SK-N-SH (cell line): ENCODE data around the gene KRT16. TPM values are rescaled to one million over a fixed set of nuclear protein-coding genes. Genes with fewer than 3 reads are reported as not detected.

ENCODE experiments used
- CTCF ChIA-PET: fragments of 300-600, 350-600 bp; formaldehyde crosslinking; extraction: SDS; loops from one replicate; lab custom pipeline; 2021; lab: Yijun Ruan, JAX
- POLR2A ChIA-PET: fragments of 350-600 bp; sonication (Branson Sonifier 250); formaldehyde crosslinking; extraction: SDS; loops from one replicate; lab custom pipeline; 2020; ENCODE audit warnings: antibody characterized with exemption, inconsistent platforms; lab: Yijun Ruan, JAX
- DNase-seq: peaks from one replicate; pipeline ENCODE4 v3.0.0; 2012
- H2AFZ ChIP-seq: fragments of 200-600 bp; sonication (generic); 2 replicates; pipeline ENCODE4 v1.8.1; 2016; ENCODE audit warnings: antibody characterized with exemption, mild to moderate bottlenecking, low read depth
- H3F3A ChIP-seq: fragments of 200-600 bp; sonication (generic); replicated peaks from 2 replicates; pipeline ENCODE3; 2016; ENCODE audit warnings: antibody characterized with exemption, mild to moderate bottlenecking; ENCODE audit not compliant: insufficient read depth
- H3K27ac ChIP-seq, 2 experiments: fragments of 200-500 bp in 1 of 2; fragments of 200-600 bp in 1 of 2; sonication (Bioruptor generic) in 1 of 2; sonication (generic), shearing (Covaris generic) in 1 of 2; 2 replicates each; pipeline versions ENCODE4 v1.5.1 to v1.6.1; 2014 to 2016; ENCODE audit warnings: low read depth in 2 of 2, inconsistent platforms in 1 of 2, low read length in 1 of 2, mild to moderate bottlenecking in 1 of 2, mixed read lengths in 1 of 2
- H3K27me3 ChIP-seq: fragments of 200-600 bp; sonication (generic), shearing (Covaris generic); 2 replicates; pipeline ENCODE4 v1.6.1; 2016; ENCODE audit warnings: mixed run types; ENCODE audit not compliant: insufficient read depth
- H3K36me3 ChIP-seq, 2 experiments: fragments of 200-500 bp in 1 of 2; fragments of 200-600 bp in 1 of 2; sonication (Bioruptor generic) in 1 of 2; sonication (generic) in 1 of 2; replicated peaks in 1 of 2; 2 replicates each; pipeline versions ENCODE3 to v1.5.1; 2014 to 2016; ENCODE audit warnings: low read length in 1 of 2, mild to moderate bottlenecking in 1 of 2; ENCODE audit not compliant: insufficient read depth in 2 of 2, control insufficient read depth in 1 of 2
- H3K4me1 ChIP-seq, 2 experiments: fragments of 200-500 bp in 1 of 2; fragments of 200-600 bp in 1 of 2; sonication (Bioruptor generic) in 1 of 2; sonication (generic), shearing (Covaris generic) in 1 of 2; 2 replicates each; pipeline versions ENCODE4 v1.5.1 to v1.6.1; 2014 to 2016; ENCODE audit warnings: low read depth in 1 of 2, low read length in 1 of 2, mixed run types in 1 of 2; ENCODE audit not compliant: insufficient read depth in 2 of 2, control insufficient read depth in 1 of 2
- H3K4me2 ChIP-seq: fragments of 200-600 bp; sonication (generic), shearing (Covaris generic); 2 replicates; pipeline ENCODE4 v1.6.1; 2017; ENCODE audit warnings: mixed run types
- H3K4me3 ChIP-seq, 2 experiments: fragments of 200-500 bp in 1 of 2; fragments of 200-600 bp in 1 of 2; sonication (Bioruptor generic) in 1 of 2; sonication (generic), shearing (Covaris generic) in 1 of 2; 2 replicates each; pipeline versions ENCODE4 v1.5.1 to v1.8.1; 2014 to 2016; ENCODE audit warnings: low read depth in 2 of 2, inconsistent platforms in 1 of 2, low read length in 1 of 2, mild to moderate bottlenecking in 1 of 2, mixed read lengths in 1 of 2, moderate library complexity in 1 of 2
- H3K79me2 ChIP-seq: fragments of 200-600 bp; sonication (generic); 2 replicates; pipeline ENCODE4 v1.8.1; 2017; ENCODE audit warnings: mild to moderate bottlenecking; ENCODE audit not compliant: insufficient read depth
- H3K9ac ChIP-seq: fragments of 200-600 bp; sonication (generic); 2 replicates; pipeline ENCODE4 v1.6.1; 2017; ENCODE audit warnings: mixed run types
- H3K9me2 ChIP-seq: fragments of 200-600 bp; sonication (generic); 2 replicates; pipeline ENCODE4 v1.6.1; 2017; ENCODE audit warnings: mixed run types
- H3K9me3 ChIP-seq: fragments of 200-600 bp; sonication (generic); 2 replicates; pipeline ENCODE4 v1.6.1; 2017; ENCODE audit warnings: mixed run types, mild to moderate bottlenecking, moderate library complexity
- H4K20me1 ChIP-seq: fragments of 200-600 bp; sonication (generic); 2 replicates; pipeline ENCODE4 v1.6.1; 2017; ENCODE audit warnings: mild to moderate bottlenecking, mixed run types; ENCODE audit not compliant: insufficient read depth
- CHD2 ChIP-seq: fragments of 150-350 bp; IDR thresholded peaks from 2 replicates; pipeline ENCODE4 v1.6.1; 2018; ENCODE audit warnings: low read length; ENCODE audit not compliant: partially characterized antibody
- ELF1 ChIP-seq: IDR thresholded peaks from 2 replicates; pipeline ENCODE4 v1.4.0; 2012
- EP300 ChIP-seq, 2 experiments: IDR thresholded peaks; 2 replicates each; pipeline versions ENCODE4 v1.4.0 to v1.6.1; 2012; ENCODE audit warnings: borderline replicate concordance in 1 of 2, low read depth in 1 of 2, low read length in 1 of 2
- FOXJ3 ChIP-seq: sonication (generic); formaldehyde crosslinking; IDR thresholded peaks from 2 replicates; pipeline ENCODE4 v1.5.1; 2020; ENCODE audit warnings: mild to moderate bottlenecking, missing genetic modification reagents
- GATA2 ChIP-seq: sonication (generic); formaldehyde crosslinking; IDR thresholded peaks from 2 replicates; pipeline ENCODE4 v1.5.0; 2020; ENCODE audit warnings: mild to moderate bottlenecking, missing genetic modification reagents
- JUND ChIP-seq: IDR thresholded peaks from 2 replicates; pipeline ENCODE4 v1.4.0; 2012
- MEF2A ChIP-seq: IDR thresholded peaks from 2 replicates; pipeline ENCODE4 v1.4.0; 2012; ENCODE audit warnings: low read depth, borderline replicate concordance
- SMC3 ChIP-seq: IDR thresholded peaks from 2 replicates; pipeline ENCODE4 v1.6.1; 2012; ENCODE audit warnings: low read depth, low read length, improper control_type of control experiment
- TCF12 ChIP-seq: IDR thresholded peaks from 2 replicates; pipeline ENCODE4 v1.4.0; 2012
- WGBS: methylation state at CpG from one replicate; pipeline ENCODE4 v1.1.6; 2017; ENCODE audit warnings: low lambda C conversion rate; 5-methylcytosine and 5-hydroxymethylcytosine counted together
- polyA plus RNA-seq, 3 experiments: library from polyadenylated mRNA; depleted of rRNA; stranded (reverse); fragments of >200 nt; gene quantifications; 2 replicates each; pipeline ENCODE4 v1.2.3, GENCODE V29; 2012
- TF ChIP-seq, protein P1 (sequence below): IDR thresholded peaks from 2 replicates; pipeline ENCODE4 v1.6.1; 2012; ENCODE audit warnings: mild to moderate bottlenecking, low read depth, low read length, moderate library complexity
- TF ChIP-seq, protein P2 (sequence below): fragments of 200-600 bp; sonication (generic); IDR thresholded peaks from 2 replicates; pipeline ENCODE4 v1.6.1; 2017; ENCODE audit warnings: antibody characterized with exemption, mild to moderate bottlenecking, moderate library complexity
- TF ChIP-seq, protein P3 (sequence below): IDR thresholded peaks from 2 replicates; pipeline ENCODE4; 2012
- TF ChIP-seq, protein P4 (sequence below): IDR thresholded peaks from 2 replicates; pipeline ENCODE4 v1.4.0; 2012; ENCODE audit warnings: low read depth, borderline replicate concordance
- TF ChIP-seq, protein P5 (sequence below): fragments of 150-350 bp; IDR thresholded peaks from 2 replicates; pipeline ENCODE4 v1.6.1; 2017; ENCODE audit warnings: antibody characterized with exemption, low read length, low read depth, borderline replicate concordance
- TF ChIP-seq, protein P6 (sequence below): IDR thresholded peaks from 2 replicates; pipeline ENCODE4 v1.4.0; 2012; ENCODE audit warnings: low read depth

KRT16 gene
- polyA plus RNA-seq, 1 of the 3 experiments (the other 2 are of a cell fraction), result not detected

DNA sequence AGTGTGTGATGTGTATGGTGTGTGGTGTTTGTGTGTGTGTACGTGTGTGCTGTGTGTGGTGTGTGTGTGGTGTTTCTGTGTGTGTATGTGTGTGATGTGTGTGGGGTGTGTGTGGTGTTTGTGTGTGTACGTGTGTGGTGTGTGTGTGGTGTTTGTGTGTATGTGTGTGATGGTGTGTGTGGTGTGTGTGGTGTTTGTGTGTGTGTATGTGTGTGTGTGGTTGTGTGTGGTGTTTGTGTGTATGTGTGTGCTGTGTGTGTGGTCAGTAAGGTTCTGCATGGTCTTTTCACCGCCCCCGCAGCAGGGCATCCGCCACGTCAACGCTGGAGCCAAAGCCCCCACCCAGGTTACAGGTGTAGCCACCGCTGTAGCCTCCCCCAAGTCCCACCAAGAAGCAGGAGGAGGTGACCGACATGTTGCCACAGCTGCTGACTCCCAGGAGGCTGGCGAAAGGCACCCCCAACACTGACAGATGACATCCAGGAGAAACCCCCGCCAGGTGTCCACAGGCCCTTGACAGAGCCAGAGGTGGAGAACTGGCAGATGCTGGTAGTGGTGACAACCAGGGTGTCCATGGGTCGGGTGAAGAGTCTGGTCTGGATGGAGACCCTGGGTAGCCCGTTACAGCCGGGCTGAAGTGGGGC, 21.1 kb upstream of the KRT16 start:
- Histone ChIP-seq H3K4me1 (peaks cover 0 to 22% of the 10 kb centered on the region in 2 experiments; a peak in 2 of 4 replicates), H3K27me3 (no peaks in the 10 kb centered on the region), H3K9me3 (no peaks in the 10 kb centered on the region), H3K4me3 (no peak overlapping the region)
- CTCF ChIA-PET, result interaction anchor here (4.7 to 7.3 kb wide), 2 partner anchors 15 to 83 kb away, joined by 45 to 79 read pairs; no protein-coding TSS in a partner anchor
- DNase-seq, result no peak
- POLR2A ChIA-PET, result no interaction called here
- TF ChIP-seq, protein P1, sequence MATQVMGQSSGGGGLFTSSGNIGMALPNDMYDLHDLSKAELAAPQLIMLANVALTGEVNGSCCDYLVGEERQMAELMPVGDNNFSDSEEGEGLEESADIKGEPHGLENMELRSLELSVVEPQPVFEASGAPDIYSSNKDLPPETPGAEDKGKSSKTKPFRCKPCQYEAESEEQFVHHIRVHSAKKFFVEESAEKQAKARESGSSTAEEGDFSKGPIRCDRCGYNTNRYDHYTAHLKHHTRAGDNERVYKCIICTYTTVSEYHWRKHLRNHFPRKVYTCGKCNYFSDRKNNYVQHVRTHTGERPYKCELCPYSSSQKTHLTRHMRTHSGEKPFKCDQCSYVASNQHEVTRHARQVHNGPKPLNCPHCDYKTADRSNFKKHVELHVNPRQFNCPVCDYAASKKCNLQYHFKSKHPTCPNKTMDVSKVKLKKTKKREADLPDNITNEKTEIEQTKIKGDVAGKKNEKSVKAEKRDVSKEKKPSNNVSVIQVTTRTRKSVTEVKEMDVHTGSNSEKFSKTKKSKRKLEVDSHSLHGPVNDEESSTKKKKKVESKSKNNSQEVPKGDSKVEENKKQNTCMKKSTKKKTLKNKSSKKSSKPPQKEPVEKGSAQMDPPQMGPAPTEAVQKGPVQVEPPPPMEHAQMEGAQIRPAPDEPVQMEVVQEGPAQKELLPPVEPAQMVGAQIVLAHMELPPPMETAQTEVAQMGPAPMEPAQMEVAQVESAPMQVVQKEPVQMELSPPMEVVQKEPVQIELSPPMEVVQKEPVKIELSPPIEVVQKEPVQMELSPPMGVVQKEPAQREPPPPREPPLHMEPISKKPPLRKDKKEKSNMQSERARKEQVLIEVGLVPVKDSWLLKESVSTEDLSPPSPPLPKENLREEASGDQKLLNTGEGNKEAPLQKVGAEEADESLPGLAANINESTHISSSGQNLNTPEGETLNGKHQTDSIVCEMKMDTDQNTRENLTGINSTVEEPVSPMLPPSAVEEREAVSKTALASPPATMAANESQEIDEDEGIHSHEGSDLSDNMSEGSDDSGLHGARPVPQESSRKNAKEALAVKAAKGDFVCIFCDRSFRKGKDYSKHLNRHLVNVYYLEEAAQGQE, result no peak
- TF ChIP-seq, all 33 proteins: peak for 0
- 88% methylated on average over 6 of the region's 14 CpGs for WGBS
- Histone ChIP-seq H3F3A (no peaks in the 10 kb centered on the region), H3K27ac (no peak overlapping the region; a peak in 1 of 4 replicates), H3K79me2 (no peaks in the 10 kb centered on the region), H3K36me3 (no peaks in the 10 kb centered on the region), H2AFZ (no peak overlapping the region), H4K20me1 (no peaks in the 10 kb centered on the region), H3K4me2 (no peak overlapping the region), H3K9ac (no peak overlapping the region), H3K9me2 (no peaks in the 10 kb centered on the region)

DNA sequence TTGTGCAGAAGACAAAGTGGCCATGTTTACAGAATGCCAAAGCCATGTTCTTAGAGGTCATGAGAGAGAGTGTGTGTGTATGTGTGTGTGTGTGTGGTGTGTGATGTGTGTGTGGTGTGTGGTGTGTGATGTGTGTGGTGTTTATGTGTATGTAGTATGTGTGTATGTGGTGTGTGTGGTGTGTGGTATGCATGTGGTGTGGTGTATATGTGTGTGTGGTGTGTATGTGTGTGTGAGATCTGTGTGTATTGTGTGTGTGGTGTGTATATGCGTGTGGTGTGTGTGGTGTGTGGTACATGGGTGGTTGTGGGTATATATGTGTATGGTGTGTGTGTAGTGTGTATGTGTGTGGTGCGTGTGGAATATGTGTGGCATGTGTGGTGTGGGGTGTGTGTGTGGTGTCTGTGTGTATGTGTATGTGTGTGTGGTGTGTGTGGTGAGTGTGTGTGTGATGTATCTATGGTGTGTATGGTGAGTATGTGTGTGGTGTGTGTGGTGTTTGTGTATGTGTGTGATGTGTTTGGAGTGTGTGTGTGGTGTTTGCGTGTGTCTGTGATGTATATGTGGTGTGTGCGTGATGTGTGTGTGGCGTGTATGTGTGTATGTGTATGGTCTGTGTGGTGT, 20.0 kb upstream of the KRT16 start:
- POLR2A ChIA-PET, result no interaction called here
- TF ChIP-seq, protein P2, sequence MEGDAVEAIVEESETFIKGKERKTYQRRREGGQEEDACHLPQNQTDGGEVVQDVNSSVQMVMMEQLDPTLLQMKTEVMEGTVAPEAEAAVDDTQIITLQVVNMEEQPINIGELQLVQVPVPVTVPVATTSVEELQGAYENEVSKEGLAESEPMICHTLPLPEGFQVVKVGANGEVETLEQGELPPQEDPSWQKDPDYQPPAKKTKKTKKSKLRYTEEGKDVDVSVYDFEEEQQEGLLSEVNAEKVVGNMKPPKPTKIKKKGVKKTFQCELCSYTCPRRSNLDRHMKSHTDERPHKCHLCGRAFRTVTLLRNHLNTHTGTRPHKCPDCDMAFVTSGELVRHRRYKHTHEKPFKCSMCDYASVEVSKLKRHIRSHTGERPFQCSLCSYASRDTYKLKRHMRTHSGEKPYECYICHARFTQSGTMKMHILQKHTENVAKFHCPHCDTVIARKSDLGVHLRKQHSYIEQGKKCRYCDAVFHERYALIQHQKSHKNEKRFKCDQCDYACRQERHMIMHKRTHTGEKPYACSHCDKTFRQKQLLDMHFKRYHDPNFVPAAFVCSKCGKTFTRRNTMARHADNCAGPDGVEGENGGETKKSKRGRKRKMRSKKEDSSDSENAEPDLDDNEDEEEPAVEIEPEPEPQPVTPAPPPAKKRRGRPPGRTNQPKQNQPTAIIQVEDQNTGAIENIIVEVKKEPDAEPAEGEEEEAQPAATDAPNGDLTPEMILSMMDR, result no peak
- TF ChIP-seq, protein P3, sequence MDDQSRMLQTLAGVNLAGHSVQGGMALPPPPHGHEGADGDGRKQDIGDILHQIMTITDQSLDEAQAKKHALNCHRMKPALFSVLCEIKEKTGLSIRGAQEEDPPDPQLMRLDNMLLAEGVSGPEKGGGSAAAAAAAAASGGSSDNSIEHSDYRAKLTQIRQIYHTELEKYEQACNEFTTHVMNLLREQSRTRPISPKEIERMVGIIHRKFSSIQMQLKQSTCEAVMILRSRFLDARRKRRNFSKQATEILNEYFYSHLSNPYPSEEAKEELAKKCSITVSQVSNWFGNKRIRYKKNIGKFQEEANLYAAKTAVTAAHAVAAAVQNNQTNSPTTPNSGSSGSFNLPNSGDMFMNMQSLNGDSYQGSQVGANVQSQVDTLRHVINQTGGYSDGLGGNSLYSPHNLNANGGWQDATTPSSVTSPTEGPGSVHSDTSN, result no peak
- TF ChIP-seq MEF2A (no peak), SMC3 (no peak), FOXJ3 (CRISPR knock-in tag) (no peak), ELF1 (no peak), TCF12 (no peak), CHD2 (no peak), GATA2 (CRISPR knock-in tag) (no peak), JUND (no peak), EP300 (IDR thresholded peaks at IDR 0.05; ENCODE audit: borderline replicate concordance in 1 of 2, low read depth in 1 of 2, low read length in 1 of 2) (no peak)
- TF ChIP-seq, protein P4, sequence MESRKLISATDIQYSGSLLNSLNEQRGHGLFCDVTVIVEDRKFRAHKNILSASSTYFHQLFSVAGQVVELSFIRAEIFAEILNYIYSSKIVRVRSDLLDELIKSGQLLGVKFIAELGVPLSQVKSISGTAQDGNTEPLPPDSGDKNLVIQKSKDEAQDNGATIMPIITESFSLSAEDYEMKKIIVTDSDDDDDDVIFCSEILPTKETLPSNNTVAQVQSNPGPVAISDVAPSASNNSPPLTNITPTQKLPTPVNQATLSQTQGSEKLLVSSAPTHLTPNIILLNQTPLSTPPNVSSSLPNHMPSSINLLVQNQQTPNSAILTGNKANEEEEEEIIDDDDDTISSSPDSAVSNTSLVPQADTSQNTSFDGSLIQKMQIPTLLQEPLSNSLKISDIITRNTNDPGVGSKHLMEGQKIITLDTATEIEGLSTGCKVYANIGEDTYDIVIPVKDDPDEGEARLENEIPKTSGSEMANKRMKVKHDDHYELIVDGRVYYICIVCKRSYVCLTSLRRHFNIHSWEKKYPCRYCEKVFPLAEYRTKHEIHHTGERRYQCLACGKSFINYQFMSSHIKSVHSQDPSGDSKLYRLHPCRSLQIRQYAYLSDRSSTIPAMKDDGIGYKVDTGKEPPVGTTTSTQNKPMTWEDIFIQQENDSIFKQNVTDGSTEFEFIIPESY, result no peak
- TF ChIP-seq, protein P5, sequence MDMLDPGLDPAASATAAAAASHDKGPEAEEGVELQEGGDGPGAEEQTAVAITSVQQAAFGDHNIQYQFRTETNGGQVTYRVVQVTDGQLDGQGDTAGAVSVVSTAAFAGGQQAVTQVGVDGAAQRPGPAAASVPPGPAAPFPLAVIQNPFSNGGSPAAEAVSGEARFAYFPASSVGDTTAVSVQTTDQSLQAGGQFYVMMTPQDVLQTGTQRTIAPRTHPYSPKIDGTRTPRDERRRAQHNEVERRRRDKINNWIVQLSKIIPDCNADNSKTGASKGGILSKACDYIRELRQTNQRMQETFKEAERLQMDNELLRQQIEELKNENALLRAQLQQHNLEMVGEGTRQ, result no peak
- TF ChIP-seq, protein P6, sequence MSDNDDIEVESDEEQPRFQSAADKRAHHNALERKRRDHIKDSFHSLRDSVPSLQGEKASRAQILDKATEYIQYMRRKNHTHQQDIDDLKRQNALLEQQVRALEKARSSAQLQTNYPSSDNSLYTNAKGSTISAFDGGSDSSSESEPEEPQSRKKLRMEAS, result no peak

More for the DNA sequence above, 20.0 kb upstream of the KRT16 start:
- DNase-seq, result no peak
- H3K27ac ChIP-seq, result no peak overlapping the region
- 58% methylated on average over 5 of the region's 5 CpGs for WGBS
- H3K4me1 ChIP-seq, result peaks cover 0 to 22% of the 10 kb centered on the region in 2 experiments; a peak in 2 of 4 replicates
- no peaks in the 10 kb centered on the region for H3F3A ChIP-seq
- no peak overlapping the region for H3K4me2 ChIP-seq
- no peaks in the 10 kb centered on the region for H3K9me3 ChIP-seq
- H3K27me3 ChIP-seq, result no peaks in the 10 kb centered on the region
- H3K36me3 ChIP-seq, result no peaks in the 10 kb centered on the region
- no peak overlapping the region for H3K9ac ChIP-seq
- no peaks in the 10 kb centered on the region for H3K9me2 ChIP-seq
- H2AFZ ChIP-seq, result no peak overlapping the region
- H4K20me1 ChIP-seq, result no peaks in the 10 kb centered on the region
- H3K79me2 ChIP-seq, result no peaks in the 10 kb centered on the region
- CTCF ChIA-PET, result no interaction called here
- H3K4me3 ChIP-seq, result no peak overlapping the region
